B cell (primary cell): Measurements from ENCODE around the gene KMT2C. TPM values are rescaled to one million over a fixed set of nuclear protein-coding genes. Genes with fewer than 3 reads are reported as not detected.
"Not testable (repeated sequence)": the region's sequence is repeated elsewhere in the genome, so short reads cannot be mapped to it uniquely, and the experiment has no call there.

ENCODE experiments used
- ATAC-seq: fragments of 200-7000 bp; cut with Tn5 transposase; one replicate; pipeline ENCODE4 v1.10.0; 2021; ENCODE audit warnings: low read depth, mild to moderate bottlenecking, moderate number of reproducible peaks, moderate library complexity
- CTCF ChIA-PET: fragments of 350-600 bp; sonication (Branson Sonifier 250); formaldehyde crosslinking; loops from one replicate; lab custom pipeline; 2021; ENCODE audit warnings: antibody characterized with exemption, inconsistent platforms; lab: Charles Lee
- POLR2A ChIA-PET: fragments of 350-600 bp; sonication (Branson Sonifier 250); formaldehyde crosslinking; loops from one replicate; lab custom pipeline; 2021; ENCODE audit warnings: antibody characterized with exemption; lab: Charles Lee
- DNase-seq: peaks from one replicate; pipeline ENCODE4 v3.0.0; 2013
- H2AFZ ChIP-seq: 2 replicates; pipeline ENCODE4 v1.6.1; 2012; ENCODE audit warnings: mild to moderate bottlenecking, low read depth, low read length; ENCODE audit not compliant: insufficient read depth, poor library complexity, severe bottlenecking
- H3K27ac ChIP-seq, 2 donors: 1 replicate in 1 of 2; 2 replicates in 1 of 2; pipeline ENCODE4 v1.5.1; 2012 to 2013; ENCODE audit warnings: low read length in 2 of 2, mild to moderate bottlenecking in 2 of 2, moderate library complexity in 1 of 2
- H3K27me3 ChIP-seq, 4 experiments: fragments of 200-600 bp in 1 of 4; sonication (generic) in 1 of 4; replicated peaks in 1 of 4; 1 replicate in 2 of 4; 2 replicates in 2 of 4; pipeline versions ENCODE4 v1.6.1 to v1.7.0; 2013 to 2016; ENCODE audit warnings: low read length in 3 of 4, mild to moderate bottlenecking in 2 of 4, mixed read lengths in 1 of 4, moderate library complexity in 1 of 4; ENCODE audit not compliant: insufficient read depth in 4 of 4, control insufficient read depth in 3 of 4; ENCODE audit errors: control extremely low read depth in 1 of 4
- H3K36me3 ChIP-seq, 2 experiments: replicated peaks in 1 of 2; 1 replicate in 1 of 2; 2 replicates in 1 of 2; pipeline versions ENCODE4 v1.6.1 to v1.7.1; 2013; ENCODE audit warnings: low read length in 1 of 2; ENCODE audit not compliant: insufficient read depth in 2 of 2, control insufficient read depth in 1 of 2; ENCODE audit errors: control extremely low read depth in 1 of 2, extremely low read depth in 1 of 2
- H3K4me1 ChIP-seq, 2 donors: fragments of 200-600 bp in 1 of 2; sonication (generic) in 1 of 2; 1 replicate in 1 of 2; 2 replicates in 1 of 2; pipeline versions ENCODE4 v1.5.1 to v1.6.1; 2013 to 2017; ENCODE audit warnings: low read length in 2 of 2; ENCODE audit not compliant: control insufficient read depth in 2 of 2, insufficient read depth in 2 of 2
- H3K4me2 ChIP-seq: replicated peaks from 2 replicates; pipeline ENCODE3; 2012; ENCODE audit warnings: mild to moderate bottlenecking, low read depth, low read length; ENCODE audit not compliant: poor library complexity, severe bottlenecking
- H3K4me3 ChIP-seq, 5 experiments: fragments of 200-600 bp in 1 of 5; sonication (generic) in 1 of 5; 1 replicate in 3 of 5; 2 replicates in 2 of 5; pipeline versions ENCODE4 v1.5.1 to v1.7.0; 2011 to 2016; ENCODE audit warnings: low read length in 4 of 5, mild to moderate bottlenecking in 4 of 5, low read depth in 2 of 5, control low read depth in 1 of 5, moderate library complexity in 1 of 5; ENCODE audit not compliant: insufficient read depth in 1 of 5; ENCODE audit errors: control extremely low read depth in 1 of 5, extremely low read depth in 1 of 5
- H3K79me2 ChIP-seq: fragments of 200-600 bp; sonication (generic); one replicate; pipeline ENCODE4 v1.6.0; 2016; ENCODE audit warnings: low read length; ENCODE audit not compliant: control insufficient read depth, insufficient read depth
- H3K9ac ChIP-seq: fragments of 200-600 bp; sonication (generic); 2 replicates; pipeline ENCODE4 v1.6.1; 2017; ENCODE audit warnings: mild to moderate bottlenecking, low read length, moderate library complexity
- H3K9me3 ChIP-seq, 3 donors: one replicate each; pipeline versions ENCODE4 v1.6.1 to v1.7.1; 2013; ENCODE audit warnings: low read length in 2 of 3; ENCODE audit not compliant: control insufficient read depth in 2 of 3, insufficient read depth in 1 of 3; ENCODE audit errors: control extremely low read depth in 1 of 3
- H4K20me1 ChIP-seq: 2 replicates; pipeline ENCODE4 v1.6.0; 2012; ENCODE audit warnings: mild to moderate bottlenecking, low read length; ENCODE audit not compliant: insufficient read depth, control insufficient read depth, poor library complexity, severe bottlenecking
- H3K27ac Mint-ChIP-seq: one replicate; pipeline ENCODE4 v1.8.0; 2021; ENCODE audit warnings: mixed read lengths
- H3K27me3 Mint-ChIP-seq: one replicate; pipeline ENCODE4 v1.8.0; 2021; ENCODE audit warnings: mixed read lengths
- H3K4me1 Mint-ChIP-seq: one replicate; pipeline ENCODE4 v1.8.0; 2021; ENCODE audit warnings: mixed read lengths
- H3K4me3 Mint-ChIP-seq: one replicate; pipeline ENCODE4 v1.8.0; 2021; ENCODE audit warnings: mixed read lengths
- H3K9me3 Mint-ChIP-seq: one replicate; pipeline ENCODE4 v1.8.0; 2022; ENCODE audit warnings: mixed read lengths; ENCODE audit not compliant: insufficient read depth
- CTCF ChIP-seq: fragments of 200-600 bp; IDR thresholded peaks from one replicate; pipeline ENCODE4 v1.8.0; 2022; ENCODE audit warnings: antibody characterized with exemption, mild to moderate bottlenecking
- EZH2 ChIP-seq: IDR thresholded peaks from 2 replicates; pipeline ENCODE4 v1.6.1; 2012; ENCODE audit warnings: borderline replicate concordance, low read depth, mild to moderate bottlenecking, moderate library complexity, low read length; ENCODE audit not compliant: insufficient read depth, poor library complexity, severe bottlenecking
- WGBS: methylation state at CpG from one replicate; pipeline ENCODE4 v1.1.5; 2013; ENCODE audit warnings: missing lambda C conversion rate; ENCODE audit not compliant: insufficient coverage; 5-methylcytosine and 5-hydroxymethylcytosine counted together
- intact Hi-C: fragments of 100-400 bp; cut with micrococcal nuclease; formaldehyde crosslinking; loops from one replicate; pipeline ENCODE4 v1.10.0; 2022
- polyA plus RNA-seq: library from polyadenylated mRNA; depleted of rRNA; stranded (reverse); fragments of >200 nt; gene quantifications from 2 replicates; pipeline ENCODE4 v1.2.3, GENCODE V29; 2012
- total RNA-seq, 2 donors: library from RNA; stranded (reverse); fragments of 120-200 nt in 1 of 2; gene quantifications; 1 replicate in 1 of 2; 2 replicates in 1 of 2; pipeline versions ENCODE4 v1.2.3 to v1.2.4, GENCODE V29; 2013 to 2022

Gene KMT2C
- total and polyA plus RNA-seq, 2 donors (not counting 1 experiment from before 2014, with no cell fraction given) = 14.9 to 171 TPM

DNA sequence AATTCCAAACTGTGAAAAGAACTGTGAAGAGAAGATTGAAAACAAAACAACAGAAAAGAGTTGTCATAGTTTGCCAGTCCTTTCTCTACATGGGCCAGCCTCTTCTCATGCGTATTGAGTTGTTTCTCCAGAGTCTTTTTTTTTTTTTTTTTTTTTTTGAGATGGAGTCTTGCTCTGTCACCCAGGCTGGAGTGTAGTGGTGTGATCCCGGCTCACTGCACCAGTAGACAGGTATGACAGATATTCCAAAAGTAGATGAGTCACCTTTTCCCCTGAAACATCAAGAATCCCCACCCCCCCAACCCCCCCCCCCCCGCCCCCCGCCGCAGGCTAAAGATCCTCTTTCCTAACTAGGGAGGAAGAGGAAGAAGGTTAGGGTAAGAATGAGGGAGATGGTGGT is 15.6 kb upstream of the KMT2C start:
- no peak overlapping the region for H3K4me3 Mint-ChIP-seq
- no peak for DNase-seq
- CTCF ChIA-PET = no interaction called here
- no peaks in the 10 kb centered on the region for H3K4me1 ChIP-seq
- H3K9me3 Mint-ChIP-seq = no peaks in the 10 kb centered on the region
- no peak for ATAC-seq
- no peaks in the 10 kb centered on the region for H4K20me1 ChIP-seq
- H3K4me2 ChIP-seq = no peak overlapping the region
- POLR2A ChIA-PET = no interaction called here
- WGBS = no CpG with 5 or more reads among the region's 5 CpGs
- intact Hi-C loops = no loop called here
- H3K27me3 ChIP-seq = no peaks in the 10 kb centered on the region
- no peaks in the 10 kb centered on the region for H3K4me1 Mint-ChIP-seq
- no peaks in the 10 kb centered on the region for H3K9me3 ChIP-seq
- no peak overlapping the region for H3K4me3 ChIP-seq
- no peak overlapping the region for H3K9ac ChIP-seq
- no peak overlapping the region for H3K27ac ChIP-seq
- H3K27me3 Mint-ChIP-seq = no peaks in the 10 kb centered on the region
- TF ChIP-seq CTCF (no peak), EZH2 (no peak)
- no peak overlapping the region for H2AFZ ChIP-seq
- H3K79me2 ChIP-seq = no peaks in the 10 kb centered on the region
- no peak overlapping the region for H3K27ac Mint-ChIP-seq
- no peaks in the 10 kb centered on the region for H3K36me3 ChIP-seq

GRCh38 chr7:152445386-152446008 is 9.7 kb upstream of the KMT2C start:
- H3K36me3 ChIP-seq, H3K4me2 ChIP-seq, DNase-seq, H3K4me3 Mint-ChIP-seq, H2AFZ ChIP-seq, POLR2A ChIA-PET, H4K20me1 ChIP-seq, H3K9ac ChIP-seq, H3K4me3 ChIP-seq, H3K27ac Mint-ChIP-seq, intact Hi-C loops, CTCF ChIA-PET, H3K27ac ChIP-seq, H3K4me1 ChIP-seq, H3K9me3 ChIP-seq, H3K4me1 Mint-ChIP-seq, H3K79me2 ChIP-seq, ATAC-seq, H3K27me3 Mint-ChIP-seq, H3K27me3 ChIP-seq, H3K9me3 Mint-ChIP-seq: not testable (repeated sequence)
- WGBS = 95% methylated on average over 16 of the region's 19 CpGs
